DMS 273 treated with DMSO at 0.1 percent for 48 hours (cell line): ENCODE results near the gene GNA14.
"Not testable (repeated sequence)": the region's sequence is repeated elsewhere in the genome, so short reads cannot be mapped to it uniquely, and the experiment has no call there.

ENCODE experiments used
- DNase-seq: peaks from one replicate; lab custom pipeline; 2025; lab: John Stamatoyannopoulos, UW

The GNA14 gene

DNA sequence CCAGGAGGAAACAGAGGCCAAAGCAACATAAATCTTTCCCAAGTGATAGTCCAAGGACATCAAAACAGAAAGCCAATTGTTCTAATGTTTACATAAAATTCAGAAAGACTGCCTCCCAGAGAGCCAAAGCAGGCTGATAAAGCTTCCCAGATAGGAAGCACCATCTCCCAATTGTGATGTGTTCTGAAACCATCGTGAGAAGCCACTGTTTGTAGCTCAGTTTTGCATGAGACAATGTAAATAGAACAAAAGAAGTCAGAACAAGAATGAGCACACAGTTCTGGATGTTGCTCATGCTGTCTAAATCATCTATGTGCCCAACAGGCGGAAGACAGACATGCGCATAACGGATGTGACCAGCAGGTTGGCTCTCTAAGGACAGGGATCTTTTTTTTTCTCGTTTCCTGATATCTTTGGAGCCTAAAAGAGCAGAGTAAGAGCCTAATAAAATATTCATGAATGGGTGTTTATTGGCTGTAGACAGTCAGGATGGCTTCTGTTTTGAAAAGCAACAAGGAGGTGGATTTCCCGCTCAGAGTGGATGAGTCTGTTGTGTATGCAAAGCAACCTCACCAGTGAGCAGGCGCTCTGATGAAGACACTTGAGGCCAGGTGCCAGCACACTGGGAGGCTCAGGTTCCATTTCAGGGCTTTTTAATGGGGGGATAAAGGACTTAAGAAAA, 113.6 kb downstream of the GNA14 start:
- no peak for DNase-seq

GRCh38 chr9:77533671-77534070, 114.5 kb downstream of the GNA14 start:
- no peak for DNase-seq

GRCh38 chr9:77532607-77533006, 115.5 kb downstream of the GNA14 start:
- no peak for DNase-seq

DNA sequence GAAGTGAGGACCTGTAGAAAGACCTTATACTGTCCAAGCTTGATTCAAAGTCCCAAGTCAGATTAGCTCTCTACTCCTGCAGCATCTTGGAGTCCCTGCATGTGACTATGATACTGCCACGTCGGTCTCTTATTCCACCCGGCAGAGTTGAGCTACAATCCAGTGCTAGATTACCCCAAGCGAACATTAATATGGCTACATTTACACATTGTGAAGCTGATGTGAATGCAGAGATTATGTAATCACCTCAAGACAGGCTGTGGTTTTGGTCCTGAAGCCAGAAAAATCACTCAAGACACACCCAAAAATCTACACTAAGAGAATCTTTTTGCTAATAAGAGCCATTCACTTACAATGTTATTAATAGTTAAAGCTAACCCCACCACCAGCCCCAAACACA, 116.7 kb downstream of the GNA14 start:
- no peak for DNase-seq

DNA sequence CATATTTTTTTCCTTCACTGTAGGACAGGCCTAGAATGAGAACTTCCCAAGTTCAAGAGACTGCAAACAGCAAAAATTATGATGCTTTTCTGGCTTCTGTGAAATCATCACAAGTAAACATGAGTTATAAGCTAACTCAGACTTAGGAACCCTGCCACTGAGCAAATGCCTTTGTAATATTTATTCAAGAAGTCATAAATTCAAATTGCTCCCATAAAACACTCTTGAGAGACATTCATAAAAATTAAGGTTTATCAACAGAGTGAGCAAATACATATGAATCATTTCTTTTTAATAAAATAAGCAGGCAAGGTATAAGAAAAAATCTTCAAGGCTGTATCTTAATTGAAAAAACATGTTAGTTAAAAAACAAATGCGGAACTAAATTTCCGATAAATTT, 124.2 kb downstream of the GNA14 start:
- DNase-seq: no peak

- no peak for DNase-seq
Observed at GRCh38 chr9:77521091-77521490, 127.0 kb downstream of the GNA14 start.

DNA sequence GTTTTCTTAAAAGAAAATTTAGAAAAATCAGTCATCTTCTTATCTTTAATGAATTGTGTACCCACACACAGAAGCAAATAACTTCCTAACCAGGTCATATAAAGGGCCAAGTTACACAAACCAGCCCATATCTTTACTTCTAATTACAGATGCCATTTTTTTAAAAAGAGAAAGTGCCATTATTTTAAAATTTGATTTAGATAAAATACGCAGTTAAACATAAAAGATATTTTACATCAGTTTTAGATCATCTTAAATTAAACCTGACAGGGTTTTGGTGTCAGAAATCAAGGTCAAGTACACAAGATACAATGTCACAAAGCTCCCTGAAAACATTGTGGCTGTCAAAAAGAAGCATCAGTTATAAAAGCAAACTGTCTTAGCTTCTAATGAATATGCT, 129.4 kb downstream of the GNA14 start:
- no peak for DNase-seq

- DNase-seq: no peak
Observed at GRCh38 chr9:77516781-77517180, 131.3 kb downstream of the GNA14 start.

GRCh38 chr9:77514886-77515711, 133.0 kb downstream of the GNA14 start:
- no peak for DNase-seq

GRCh38 chr9:77513457-77513856, 134.7 kb downstream of the GNA14 start:
- DNase-seq: no peak

GRCh38 chr9:77512876-77513275, 135.2 kb downstream of the GNA14 start:
- DNase-seq: no peak

DNA sequence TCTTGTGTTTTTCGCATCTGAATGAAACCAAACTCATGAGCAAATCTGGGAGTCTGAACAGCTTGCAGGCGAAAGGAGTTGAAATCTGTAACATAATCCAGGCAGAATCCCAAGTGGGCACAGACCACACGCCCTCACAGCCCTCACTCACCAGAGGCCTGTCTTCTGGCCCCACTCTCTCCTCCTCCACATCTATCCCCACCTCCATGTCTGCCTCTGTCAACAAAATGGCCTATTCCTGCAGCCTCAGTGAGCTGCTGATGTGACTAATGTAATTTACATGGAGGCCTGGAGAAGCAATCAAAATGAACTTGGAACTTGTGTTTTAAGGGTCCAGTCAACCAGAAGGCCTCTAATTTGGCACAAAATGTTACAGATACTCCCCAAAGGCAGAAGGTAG, 136.6 kb downstream of the GNA14 start:
- DNase-seq: no peak

GRCh38 chr9:77510666-77511065, 137.5 kb downstream of the GNA14 start:
- no peak for DNase-seq

DNA sequence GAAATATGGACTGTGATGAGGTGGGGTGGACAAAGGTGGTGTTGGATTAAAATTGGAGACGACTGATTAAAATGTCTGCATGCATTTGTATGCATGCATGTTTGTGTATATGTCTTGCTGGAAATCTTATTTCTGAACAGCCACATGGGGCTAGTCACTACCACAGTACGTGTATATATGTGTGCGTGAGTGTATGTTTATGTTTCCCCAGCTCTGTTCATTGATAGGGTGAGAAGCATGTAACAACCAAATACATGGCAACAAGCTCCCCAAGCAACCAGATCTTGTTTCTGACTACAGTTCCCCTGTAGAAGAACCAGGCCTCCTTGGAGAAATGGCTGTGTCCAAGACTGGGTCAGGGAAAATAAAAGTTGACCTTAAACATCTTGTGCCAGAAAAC, 139.7 kb downstream of the GNA14 start:
- no peak for DNase-seq

DNA sequence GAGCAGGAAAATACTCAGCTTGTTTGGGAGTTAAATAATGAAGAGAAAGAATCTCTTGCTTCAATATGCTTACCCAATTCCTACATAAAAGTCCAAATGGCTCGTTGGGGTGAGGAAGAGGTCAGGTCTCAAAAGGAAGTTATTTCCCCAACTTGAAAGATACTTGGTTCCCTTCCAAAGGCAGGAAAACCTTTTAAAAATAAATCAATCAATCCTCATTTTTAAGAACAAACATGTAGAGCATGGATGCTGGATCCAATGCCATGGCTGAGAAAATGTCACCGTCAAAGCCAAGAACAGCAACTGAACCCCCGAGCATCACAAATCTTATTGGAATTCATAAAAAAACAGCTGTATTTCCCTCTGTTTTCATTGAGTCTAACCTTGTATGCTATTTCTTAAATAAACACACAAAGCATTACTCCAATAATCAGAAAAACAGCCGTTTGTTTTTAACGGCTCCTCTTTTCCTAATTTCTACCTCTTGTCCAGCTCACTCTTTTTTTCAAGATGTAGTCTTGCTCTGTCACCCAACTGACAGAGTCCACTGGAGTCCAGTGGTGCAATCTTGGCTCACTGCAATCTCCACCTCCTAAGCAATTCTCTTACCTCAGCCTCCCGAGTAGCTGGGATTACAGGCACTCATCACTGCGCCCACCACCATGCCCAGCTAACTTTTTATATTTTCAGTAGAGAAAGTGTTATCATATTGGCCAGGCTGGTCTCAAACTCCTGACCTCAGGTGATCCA, 140.7 kb downstream of the GNA14 start:
- no peak for DNase-seq

- DNase-seq: no peak
Observed at GRCh38 chr9:77505232-77505631, 142.9 kb downstream of the GNA14 start.

DNA sequence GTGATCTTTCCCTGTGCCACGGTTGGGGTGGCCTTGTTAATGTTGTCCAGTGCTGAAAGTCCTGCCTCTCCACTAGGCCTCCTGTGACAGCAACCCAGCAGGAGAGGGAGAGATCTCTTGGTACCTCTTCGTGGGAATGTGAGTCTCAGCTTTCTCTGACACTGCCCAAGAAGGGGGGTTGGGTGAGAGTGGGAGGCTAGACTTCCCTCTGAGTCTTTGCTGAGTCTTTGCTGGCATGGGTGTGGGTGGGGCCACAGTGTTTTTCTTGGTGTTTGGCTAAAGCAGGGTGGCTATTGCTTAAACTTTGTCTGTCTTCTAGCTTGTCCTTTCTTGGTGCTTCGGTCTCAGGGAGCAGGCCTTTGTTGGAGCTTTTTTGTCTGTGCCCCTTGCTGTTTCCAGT, 145.6 kb downstream of the GNA14 start:
- DNase-seq: no peak

DNA sequence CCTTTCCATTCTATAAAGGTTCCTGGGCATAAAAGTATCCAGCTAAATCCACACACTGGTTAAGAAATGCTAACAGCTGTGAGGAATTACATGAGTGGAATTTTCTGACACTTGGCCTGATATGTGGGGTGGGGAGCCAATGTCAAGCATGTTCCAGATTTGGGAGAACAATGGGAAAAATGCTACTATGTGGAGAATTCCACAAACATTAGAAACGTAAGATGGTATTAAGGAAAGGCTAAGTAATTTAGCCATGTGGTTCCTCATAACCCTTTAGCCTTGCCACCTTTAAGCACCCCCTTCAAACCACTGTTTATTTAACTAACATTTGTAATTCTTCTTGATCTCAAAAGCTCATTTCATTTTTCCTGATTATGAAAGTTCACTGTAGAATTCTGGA, 149.2 kb downstream of the GNA14 start:
- no peak for DNase-seq

DNA sequence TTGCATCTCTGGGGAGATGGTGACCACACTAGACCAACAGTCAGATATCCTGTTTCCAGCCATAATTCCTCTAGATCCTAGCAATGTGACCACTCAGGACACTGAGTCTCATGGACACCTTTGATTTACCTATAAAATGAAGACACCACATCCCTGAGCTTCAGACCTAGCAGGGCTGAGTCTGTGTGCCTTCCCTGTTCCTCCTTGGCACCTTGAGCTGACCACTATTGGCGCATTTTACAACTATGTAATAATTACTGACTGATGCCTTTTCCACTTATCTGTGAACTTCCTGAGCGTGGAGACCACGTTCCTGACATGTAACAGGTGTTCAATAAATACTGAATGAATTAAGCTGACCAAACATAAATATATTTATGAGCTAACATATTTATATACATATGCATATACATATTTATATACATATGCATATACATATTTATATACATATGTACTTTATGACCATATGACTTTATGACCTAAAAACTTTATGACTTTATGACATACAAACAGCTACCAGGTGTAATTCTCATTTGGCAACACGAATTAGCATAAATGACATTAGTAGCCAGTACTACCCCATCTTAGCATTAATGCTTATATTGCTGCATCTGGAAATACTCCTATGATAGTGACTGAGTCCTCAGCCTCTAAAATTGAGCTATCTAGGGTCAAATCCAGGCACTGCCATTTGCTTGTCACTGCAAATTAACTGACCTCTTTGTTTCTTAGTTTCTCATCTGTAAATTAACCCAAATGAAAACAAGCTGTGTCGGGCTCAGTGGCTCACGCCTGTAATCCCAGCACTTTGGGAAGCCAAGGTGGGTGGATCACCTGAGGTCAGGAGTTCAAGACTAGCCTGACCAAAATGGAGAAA, 150.6 kb downstream of the GNA14 start:
- no peak for DNase-seq

- peak; percentile 55 for DNase-seq
Observed at GRCh38 chr9:77495834-77496671, 152.1 kb downstream of the GNA14 start.

DNA sequence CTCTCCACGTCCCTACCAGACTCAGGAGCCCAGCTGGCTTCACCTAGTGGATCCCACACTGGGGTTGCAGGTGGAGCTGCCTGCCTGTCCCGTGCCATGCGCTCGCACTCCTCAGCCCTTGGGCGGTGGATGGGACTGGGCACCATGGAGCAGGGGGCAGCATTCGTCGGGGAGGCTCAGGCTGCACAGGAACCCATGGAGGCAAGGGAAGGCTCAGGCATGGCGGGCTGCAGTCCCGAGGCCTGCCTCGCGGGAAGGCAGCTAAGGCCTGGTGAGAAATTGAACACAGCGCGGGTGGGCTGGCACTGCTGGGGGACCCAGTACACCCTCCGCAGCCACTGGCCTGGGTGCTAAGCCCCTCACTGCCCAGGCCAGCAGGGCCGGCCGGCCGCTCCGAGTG, 157.8 kb downstream of the GNA14 start:
- DNase-seq: not testable (repeated sequence)
